Measurements from ENCODE around the gene RHCE.
"Not testable (repeated sequence)": the region's sequence is repeated elsewhere in the genome, so short reads cannot be mapped to it uniquely, and the experiment has no call there.

The RHCE gene

DNA sequence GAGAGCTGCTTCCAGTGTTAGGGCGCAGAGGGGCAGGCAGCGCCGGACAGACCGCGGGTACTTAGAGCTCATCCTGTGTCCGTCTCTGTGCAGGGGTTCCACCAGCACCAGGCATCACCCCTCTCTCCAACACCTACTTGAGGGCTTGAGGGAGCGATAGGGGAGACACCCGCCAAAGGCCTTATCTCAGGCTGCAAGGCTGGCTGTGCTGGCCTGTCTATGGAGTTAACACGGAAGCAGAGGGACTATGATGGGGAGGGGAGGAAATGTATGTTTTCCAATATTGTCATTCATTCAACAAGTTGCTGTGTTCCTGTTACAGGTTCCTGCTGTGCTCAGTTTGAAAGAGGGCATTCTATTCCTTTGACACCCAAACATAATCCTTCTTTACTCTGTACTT lies at the start of gene RHCE:
TSS of gene RHCE (minus strand) at position 111 of the 400 bp plus-strand sequence. CDS start at position 72, 39 bp downstream.
- not testable (repeated sequence) for DNase-seq

DNA sequence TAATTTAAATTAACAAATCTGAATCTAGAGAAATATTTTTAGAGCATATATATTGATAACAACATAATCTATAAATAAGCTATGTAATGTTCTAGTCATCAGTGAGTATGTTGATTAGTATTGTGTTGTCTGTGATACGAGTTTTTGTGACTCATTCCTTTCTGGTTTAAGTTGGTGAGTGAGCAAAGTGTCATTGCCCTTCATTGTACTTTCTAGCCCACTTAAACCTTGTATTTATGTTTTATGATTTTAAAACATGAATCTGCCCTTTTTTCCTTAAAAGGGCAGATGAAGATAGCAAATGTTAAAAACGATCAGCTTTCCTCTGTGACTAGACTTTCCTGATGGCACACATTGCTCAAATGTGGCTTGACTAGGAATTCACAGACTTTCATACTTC lies 48.6 kb upstream of the RHCE start:
- DNase-seq: no peak

DNA sequence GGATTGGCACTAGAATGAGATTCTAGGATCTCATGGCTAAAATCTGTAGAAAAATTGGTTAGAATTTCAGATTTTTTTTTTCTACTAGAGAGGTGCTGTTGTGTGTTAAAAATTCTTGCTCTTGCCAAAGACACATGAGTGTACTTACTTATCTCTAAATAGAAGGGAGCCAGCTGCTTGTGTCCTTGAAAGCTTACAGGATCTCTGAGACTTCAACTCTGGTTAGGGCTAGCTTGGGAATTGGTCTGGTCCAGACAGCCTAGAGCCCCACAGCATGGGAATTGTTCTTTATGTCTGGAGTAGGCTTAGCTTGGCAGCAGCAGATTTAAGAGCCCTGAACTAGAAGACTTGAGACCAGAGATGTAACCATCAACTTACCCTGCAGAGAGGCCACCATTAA lies 47.4 kb upstream of the RHCE start:
- no peak for DNase-seq

DNA sequence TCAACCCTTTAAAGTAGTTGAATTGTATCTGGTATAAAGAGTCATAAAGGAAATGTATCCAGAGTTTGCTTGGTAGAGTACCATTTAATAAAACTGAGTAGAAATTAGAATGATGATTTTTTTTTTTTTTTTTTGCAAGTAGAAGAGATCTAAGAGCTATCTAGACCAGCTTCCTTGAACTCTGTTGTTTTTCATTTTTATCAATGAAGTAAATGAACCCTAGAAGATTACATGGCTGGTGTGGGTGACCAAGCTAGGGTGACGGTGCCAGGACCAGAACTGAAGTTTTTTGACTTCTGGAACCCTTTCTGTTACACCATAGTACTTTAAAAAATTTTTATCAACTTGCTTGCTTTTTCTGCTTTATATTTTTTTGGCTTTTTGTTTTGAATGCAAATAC lies 47.0 kb upstream of the RHCE start:
- no peak for DNase-seq

DNA sequence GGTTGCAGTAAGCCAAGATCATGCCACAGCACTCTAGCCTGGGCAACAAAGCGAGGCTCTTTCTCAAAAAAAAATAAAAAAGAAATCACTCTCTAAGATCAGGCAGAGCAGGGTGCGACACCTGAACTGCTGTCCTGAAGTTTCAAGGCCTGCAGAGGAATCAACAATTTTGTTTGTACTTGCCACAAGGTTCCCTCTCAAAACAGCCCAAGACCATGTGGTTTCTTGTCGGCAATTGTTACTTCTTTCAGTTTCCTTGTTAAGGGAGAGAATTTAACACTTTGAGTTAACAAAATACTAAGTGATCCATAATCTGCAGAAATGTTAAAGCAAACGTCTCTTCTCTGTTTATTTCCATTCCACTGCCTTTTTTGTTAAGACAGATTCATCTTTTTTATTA lies 46.6 kb upstream of the RHCE start:
- no peak for DNase-seq

DNA sequence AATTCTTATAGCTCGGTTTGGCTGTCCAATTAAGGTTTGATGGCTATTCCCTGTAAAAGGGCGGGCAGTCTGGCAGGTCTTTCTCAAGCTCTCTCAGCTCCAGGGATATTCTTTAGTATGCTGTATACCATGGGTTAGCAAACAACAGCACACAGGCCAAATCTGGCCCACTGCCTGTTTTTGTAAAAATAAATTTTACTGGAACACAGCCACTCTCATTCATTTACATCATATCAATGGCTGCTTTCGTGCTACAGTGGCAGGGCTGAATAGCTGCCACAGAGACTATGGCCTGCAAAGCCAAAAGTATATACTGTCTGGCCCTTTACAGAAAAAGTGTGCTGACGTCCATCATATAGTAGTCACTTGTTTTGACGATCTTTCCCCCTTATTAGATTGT lies 42.1 kb upstream of the RHCE start:
- DNase-seq: no peak

DNA sequence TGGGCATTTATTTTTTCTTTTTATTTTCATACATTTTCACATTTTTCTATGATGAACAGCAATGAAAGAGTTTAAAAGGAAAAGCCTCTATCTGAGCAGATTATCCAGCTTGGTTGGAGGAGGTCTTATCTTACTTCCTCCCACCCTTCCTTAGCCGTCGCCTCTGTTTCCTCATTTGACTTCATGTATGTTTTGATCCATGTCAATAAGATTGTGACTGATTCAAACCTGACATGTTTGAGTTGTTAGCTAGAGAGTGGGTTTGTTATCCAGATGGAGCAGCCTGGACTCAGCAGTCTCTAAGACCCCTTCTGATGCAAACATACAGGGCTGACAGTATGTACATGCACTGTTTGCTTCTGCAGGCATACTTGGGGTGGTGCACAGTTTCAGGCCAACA lies 41.2 kb upstream of the RHCE start:
- no peak for DNase-seq

DNA sequence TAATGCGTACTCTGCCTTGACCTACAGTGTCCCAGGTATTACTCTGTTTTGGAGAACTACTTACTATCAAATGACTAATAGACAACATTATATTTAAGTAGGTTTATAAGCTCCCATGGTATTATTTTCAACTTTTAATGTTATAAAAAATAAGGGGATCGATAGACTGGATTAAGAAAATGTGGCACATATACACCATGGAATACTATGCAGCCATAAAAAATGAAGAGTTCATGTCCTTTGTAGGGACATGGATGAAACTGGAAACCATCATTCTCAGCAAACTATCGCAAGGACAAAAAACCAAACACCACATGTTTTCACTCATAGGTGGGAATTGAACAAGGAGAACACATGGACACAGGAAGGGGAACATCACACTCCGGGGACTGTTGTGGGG lies 40.2 kb upstream of the RHCE start:
- not testable (repeated sequence) for DNase-seq

DNA sequence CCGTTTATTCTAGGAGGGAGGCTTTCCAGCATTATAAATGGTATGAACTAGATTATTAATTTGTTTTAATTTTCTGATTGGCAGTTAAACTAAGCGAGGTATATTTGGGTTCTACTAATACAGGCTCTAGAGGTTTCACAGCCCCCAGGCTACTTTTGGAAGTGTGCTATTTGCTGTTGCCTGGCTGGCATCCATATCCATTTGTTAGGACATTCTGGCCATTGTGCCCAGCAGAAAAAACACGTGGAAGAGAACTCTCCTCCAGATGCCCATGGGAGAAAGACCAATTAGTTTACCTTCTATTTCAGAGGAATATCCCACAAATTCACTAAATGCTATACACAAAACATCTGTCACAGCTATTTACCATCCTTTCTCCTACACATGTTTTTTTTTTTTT lies 39.4 kb upstream of the RHCE start:
- DNase-seq: no peak

DNA sequence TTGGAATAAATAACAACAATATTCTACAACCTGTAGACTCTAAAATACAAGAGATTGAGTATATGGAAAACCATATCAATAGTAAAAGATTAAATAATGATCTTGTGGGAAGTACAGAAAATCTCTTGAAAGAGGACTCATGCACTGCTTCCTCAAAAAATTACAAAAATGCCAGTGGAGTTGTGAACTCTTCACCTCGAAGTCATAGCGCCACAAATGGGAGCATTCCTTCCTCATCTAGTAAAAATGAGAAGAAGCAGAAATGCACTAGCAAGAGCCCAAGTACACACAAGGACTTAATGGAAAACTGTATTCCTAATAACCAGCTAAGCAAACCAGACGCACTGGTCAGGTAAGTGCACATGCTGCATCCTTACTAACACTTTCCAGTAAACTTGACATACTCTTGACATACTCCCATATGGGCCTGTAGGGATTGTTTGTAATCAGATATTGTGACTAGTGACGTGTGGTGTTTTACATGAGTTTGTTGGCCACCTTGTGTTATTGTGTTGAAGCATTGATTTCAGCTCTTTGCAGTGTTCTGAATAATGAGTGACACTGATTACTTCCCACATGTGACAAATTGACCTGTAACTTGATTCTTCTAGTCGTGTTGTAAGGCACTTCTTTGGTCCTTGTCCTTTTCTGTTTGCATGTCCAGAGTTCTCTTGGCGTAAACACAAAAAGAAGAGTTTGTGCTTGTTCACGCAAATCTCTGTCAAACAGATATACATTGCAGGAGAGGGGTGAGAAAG lies 38.1 kb upstream of the RHCE start:
- DNase-seq: no peak

DNA sequence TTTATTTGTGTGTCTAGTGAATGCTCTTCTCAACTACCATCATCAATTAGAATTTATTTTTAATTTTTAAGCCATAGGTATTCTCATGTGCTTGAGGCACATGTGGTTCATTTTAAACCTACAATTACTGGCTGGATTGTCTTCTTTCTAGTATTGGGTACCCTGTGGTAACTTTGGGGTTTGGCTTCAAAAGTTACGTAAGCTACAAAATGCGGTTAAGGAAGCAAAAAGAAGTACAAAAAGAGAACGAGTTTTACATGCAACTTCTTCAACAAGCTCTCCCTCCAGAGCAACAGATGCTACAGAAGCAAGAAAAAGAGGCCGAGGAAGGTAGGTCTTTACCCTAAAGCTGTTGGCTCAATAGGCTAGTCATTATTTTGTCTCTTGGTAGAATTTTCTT lies 35.9 kb upstream of the RHCE start:
- no peak for DNase-seq

DNA sequence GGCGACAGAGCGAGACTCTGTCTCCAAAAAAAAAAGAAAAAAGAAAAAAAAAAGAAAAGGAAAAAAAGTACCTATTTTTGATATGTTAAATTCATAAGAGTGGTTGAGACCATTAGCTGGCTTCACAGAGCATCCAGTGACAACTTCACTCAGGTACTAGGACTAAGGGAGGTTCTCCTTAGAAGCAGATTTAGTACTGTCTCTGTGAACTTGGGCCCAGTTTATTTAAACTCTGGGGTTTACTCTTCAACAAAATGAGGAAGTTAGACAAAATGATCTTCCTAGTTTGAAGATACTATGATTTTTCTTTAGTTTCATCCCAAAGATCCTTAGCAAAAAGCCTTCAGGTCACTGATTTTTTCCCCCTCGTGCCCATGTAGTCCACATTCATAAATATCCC lies 31.3 kb upstream of the RHCE start:
- DNase-seq: no peak

DNA sequence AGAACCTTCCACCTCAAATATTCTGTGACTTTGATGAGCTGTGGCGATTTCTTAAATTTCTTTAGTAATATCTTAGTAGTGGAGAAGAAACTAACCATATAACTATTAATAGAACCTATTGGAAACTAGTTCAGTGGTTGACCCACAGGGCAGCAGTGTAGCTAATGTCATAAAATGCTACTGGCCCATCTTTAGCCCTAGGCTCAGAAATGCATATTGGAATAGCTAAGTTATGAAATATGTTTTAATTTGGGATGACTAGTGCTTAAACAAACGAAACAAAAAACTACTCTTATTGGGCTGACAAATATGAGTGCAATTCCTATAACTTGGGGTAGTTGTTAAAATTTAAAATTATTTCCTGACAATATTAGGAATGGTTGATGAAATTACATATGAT lies 30.3 kb upstream of the RHCE start:
- DNase-seq: no peak

DNA sequence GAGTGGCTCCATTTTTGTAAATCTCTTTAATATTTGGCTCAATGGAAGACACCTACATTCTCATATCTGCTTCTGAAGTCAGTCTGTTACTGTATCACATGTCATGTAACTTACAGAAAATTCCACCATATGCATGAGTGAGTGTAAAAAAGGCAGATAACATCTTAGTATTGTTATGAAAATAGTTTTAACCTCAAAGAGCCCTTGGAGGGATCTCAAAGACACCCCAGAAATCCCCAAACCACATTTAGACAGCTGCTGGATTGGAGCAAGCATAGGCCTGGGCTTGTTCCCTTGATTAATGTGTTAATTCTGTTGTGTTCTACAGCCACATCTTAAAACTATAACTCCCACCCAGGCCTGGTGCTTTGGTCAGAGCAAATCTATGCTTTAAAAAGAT lies 26.9 kb upstream of the RHCE start:
- no peak for DNase-seq

DNA sequence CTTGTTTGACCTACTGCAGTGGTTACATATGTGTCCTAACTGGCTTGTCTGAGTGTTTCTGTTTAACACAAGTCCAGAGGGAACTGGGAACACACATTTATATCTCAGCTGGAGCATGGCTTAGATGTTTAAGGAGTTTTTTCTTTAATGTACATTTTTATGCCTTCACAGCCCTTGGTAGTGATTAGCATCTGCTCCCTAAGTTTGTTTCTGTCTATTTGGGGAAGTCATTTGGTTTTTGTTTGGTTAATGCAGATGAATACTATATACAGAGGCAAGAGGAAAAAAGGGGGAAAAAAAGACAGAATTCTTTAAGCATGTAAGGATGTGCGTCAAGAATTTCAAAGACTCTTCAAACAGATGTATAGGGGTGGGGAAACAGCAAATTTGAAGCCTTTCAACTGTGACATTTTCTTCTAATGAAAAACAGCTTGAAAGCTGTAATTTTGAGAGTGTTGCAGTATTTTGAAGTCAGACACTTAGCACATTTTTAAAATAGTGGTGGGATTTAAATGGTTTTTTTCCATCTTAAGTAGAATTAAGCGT lies 25.4 kb upstream of the RHCE start:
- DNase-seq: no peak

DNA sequence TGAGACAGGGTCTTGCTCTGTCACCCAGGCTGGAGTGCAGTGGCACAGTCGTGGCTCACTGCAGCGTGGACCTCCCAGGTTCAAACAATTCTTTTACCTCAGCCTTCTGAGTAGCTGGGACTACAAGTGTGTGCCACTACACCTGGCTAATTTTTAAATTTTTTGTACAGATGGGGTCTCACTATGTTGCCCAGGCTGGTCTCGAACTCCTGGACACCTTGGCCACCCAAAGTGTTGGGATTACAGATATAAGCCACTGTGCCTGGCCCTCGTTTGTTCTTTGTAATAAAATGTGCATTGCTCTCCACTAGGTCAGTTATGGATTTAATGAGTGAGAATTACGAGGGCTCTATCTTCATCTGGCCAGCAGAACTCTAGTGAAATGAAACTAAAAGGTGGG lies 24.0 kb upstream of the RHCE start:
- not testable (repeated sequence) for DNase-seq

DNA sequence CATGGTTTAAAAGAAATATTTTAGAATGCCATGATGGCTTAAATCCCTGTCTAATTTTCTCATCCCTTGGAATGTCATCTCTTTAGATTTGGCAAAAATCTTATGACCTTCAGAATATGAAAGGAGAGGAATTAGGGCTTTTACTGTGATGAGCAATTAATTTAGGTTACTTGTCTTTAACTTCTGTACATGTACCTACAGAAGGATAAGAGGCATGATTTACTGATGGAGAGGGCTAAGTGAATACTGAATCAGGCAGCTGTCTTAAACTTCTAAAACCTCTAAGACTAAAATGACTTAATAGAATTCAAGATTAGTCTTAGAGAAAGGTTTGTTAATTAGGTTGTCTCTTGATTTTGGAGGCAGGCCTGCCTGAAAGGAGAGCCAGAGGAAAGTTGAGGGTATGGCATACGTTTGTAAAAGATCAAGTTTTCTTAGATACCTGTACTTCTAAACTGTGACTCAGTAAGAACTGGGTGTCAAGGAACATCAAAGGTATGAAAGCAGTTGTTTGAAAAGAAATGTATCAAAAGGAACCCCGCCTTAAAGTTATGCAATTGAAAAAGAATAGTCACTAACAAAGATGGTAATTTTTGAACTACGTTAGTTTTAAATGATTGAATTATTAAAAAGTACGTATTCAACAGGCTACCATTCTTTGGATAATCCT lies 22.5 kb upstream of the RHCE start:
- no peak for DNase-seq

DNA sequence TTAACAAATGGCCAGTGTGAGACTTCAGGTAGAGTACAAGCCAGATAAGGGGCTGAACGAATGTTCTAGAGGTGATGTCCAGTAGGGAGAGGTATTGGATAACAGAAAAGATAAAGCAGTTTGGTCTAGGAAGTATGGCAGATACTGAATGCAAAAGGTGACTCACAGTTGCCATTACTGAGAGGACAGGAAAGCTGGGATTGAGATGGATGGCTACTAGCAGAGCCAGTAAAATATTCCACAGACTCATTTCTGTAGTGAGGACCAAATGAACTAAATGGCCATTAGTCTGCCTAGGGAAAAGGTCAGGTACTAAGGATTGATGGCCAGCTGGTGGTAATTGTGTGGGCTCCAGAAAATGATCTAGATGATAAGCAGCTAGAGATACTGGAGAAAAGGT lies 21.6 kb upstream of the RHCE start:
- DNase-seq: no peak

DNA sequence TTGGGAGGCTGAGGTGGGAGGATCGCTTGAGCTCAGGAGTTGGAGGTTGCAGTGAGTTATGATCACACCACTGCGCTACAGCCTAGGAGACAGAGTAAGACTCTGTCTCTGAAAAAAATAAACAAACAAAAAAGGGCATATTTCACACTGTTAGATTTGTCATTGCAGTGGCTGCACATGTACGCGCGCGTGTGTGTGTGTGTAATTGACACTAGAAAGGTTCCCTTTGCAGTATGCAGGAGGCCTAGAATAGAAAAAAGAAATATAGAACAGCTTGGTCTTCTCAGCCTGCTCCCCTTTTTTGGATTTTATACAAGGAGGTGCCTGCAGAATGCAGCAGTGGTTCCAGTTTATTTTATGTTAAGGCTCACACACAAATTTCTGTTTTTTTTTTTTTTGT lies 18.7 kb upstream of the RHCE start:
- no peak for DNase-seq

DNA sequence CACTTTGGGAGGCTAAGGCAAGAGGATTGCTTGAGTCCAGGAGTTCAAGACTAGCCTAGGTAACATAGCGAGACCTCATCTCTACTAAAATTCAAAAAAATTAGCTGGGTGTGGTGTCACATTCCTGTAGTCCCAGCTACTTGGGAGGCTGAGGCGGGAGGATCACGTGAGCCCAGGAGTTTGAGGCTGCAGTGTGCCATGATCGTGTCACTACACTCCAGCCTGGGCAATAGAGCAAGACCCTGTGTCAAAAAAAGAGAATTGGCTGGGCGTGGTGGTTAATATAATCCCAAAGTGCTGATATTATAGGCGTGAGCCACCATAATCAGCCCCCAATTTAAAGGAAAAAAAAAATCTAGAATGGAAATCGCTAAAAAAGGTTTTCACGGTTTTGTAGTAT lies 17.0 kb upstream of the RHCE start:
- no peak for DNase-seq

DNA sequence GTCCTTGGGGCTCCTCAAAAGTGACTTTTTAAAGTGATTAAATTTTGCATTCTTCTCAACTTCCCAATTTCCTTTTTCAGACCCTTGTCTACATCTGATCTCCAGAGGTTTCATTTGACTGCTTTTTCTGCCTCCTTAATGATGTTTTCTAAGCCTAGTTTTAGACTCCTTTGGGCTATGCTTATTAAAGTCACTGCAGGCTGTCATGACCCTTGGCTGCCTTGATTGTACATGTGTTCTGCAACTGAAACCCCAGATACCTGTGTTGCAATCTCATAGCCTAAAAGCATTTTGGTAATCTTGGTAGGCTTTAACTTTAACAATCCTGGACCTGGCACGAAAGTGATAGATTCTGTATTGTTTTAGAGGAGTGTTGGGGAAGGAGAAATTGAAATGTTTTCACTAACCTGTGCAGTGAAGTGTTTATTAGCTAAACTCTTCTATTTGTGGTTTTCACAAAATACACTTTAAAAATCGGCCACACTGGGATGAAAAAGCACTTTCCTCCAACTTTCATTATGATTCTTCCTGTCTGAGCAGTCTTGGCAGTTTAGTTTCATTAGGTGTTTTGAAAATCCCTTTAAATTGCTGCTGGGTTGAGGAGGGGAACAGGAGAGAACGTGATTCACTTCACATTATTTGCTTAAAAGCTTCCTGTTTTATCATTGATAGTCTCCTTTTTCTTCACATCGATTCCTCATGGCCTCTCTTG lies 14.9 kb upstream of the RHCE start:
- DNase-seq: no peak

DNA sequence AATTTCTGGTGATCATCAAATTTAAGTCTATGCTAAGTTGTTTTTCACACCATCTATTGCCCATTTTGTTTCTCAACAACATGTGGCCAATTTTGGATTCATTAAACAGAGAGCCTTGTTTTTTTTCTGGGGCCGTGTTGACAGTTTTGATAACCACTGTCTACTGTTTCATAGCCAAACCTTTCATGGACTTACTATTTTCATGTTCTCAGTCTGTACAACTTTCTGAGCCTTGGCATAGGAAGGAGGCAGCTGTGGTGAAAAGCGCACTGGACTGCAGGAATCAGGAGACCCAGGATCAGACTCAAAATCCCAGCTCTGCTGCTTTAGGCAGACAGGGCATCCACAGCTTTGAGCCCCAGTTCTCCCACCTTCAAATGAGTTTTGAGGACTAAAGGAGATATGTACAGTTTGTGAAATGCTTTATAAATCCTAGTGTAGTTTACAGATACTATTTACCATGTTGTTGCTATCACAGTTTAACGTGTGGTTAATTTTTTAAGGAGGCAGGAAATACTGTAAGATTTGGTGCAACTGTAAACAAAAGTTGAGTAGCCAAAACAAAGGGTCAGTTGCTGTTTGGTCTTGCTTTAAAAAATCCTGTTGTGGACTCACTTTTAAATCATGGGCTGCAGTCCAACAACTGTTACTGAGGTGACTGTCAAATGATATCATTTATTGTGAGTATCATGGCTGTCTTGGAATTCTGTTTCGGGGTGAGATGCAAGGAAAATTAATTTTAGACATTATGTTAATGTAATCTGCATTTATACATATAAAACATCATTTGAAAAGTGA lies 13.0 kb upstream of the RHCE start:
- no peak for DNase-seq

DNA sequence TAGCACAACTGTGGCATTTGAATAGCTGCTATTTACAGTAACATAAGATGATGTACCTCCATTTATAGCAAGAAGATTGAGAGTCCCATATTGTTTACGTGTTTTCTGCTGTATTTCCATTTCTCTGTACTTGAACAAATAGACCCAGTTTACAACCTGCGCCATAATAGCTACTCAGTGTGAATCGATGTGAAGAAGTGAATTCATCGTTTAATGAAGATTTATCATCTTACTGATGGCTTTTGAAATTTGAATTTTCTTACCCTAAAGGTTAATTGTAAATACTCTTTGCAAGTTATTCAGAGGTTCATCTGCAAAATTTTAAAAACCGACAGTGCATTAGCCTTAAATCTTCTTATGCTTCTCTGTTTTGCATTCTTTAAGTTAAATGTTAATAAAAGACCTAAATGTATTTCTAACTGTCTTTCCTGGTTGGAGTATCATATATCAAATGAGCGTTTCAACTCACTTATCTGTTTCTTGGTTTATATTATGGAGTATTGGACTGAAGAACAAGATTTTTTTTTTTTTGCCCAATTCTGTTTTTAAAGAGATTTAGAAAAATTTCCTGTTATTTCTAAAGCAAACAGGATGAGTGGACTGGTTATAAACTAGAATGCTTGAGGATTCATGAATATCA lies 12.2 kb upstream of the RHCE start:
- DNase-seq: no peak
